ENCODE results near the gene ZNF207.
A peak's percentile ranks its signal among the peaks of the same experiment; 100 is the strongest.
"Not testable (repeated sequence)": the region's sequence is repeated elsewhere in the genome, so short reads cannot be mapped to it uniquely, and the experiment has no call there.

Gene ZNF207

DNA sequence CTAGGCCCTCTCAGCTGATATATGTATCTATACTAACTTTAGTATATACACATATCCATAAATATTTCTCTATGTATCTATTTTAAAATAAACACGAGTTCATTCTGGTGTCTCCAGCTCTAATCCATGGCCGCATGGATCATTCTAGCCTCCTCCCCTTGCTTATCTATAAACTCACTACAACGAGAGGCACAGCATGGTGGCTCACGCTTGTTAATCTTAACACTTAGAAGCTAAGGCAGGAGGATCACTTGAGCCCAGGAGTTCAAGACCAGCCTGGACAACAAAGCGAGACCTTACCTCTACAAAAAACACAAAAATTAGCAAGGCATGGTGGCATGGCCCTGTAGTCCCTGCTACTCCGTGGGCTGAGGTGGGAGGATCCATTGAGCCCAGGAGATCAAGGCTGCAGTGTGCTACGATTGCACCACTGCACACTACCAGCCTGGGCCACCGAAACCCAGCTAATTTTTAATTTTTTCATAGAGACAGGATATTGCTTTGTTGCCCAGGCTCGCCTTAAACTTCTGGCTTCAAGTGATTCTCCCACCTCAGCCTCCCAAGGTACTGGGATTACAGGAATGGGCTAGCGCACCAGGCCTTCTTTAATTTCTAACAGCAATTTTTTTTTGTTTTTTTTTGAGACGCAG is 3.9 kb upstream of the ZNF207 start:
- no peak for DNase-seq (ENCODE audit: low spot score)
- CTCF ChIA-PET, result no interaction called here
- H3K27ac ChIP-seq, result 0 out of 2 replicates have a peak overlapping the region, but pooled peaks have one; percentile 27
- POLR2A ChIA-PET (ENCODE audit: low non-redundant PET), result no interaction called here
- TF ChIP-seq CTCF (conservative IDR thresholded peaks at IDR 0.05; ENCODE audit: low read depth), result no peak

GRCh38 chr17:32348483-32348800 is 1.5 kb upstream of the ZNF207 start:
- CTCF ChIA-PET, result no interaction called here
- POLR2A ChIA-PET (ENCODE audit: low non-redundant PET), result no interaction called here
- no peak for DNase-seq (ENCODE audit: low spot score)
- no peak for TF ChIP-seq CTCF (conservative IDR thresholded peaks at IDR 0.05; ENCODE audit: low read depth)
- peak overlapping the region; percentile 90; the same call in 1 of the 2 replicates for H3K27ac ChIP-seq

GRCh38 chr17:32349503-32349853 is 479 bp upstream of the ZNF207 start:
- peak overlapping the region; percentile 90 for H3K27ac ChIP-seq
- no peak for TF ChIP-seq CTCF (conservative IDR thresholded peaks at IDR 0.05; ENCODE audit: low read depth)
- POLR2A ChIA-PET (ENCODE audit: low non-redundant PET), result no interaction called here
- no peak for DNase-seq (ENCODE audit: low spot score)
- CTCF ChIA-PET, result no interaction called here

DNA sequence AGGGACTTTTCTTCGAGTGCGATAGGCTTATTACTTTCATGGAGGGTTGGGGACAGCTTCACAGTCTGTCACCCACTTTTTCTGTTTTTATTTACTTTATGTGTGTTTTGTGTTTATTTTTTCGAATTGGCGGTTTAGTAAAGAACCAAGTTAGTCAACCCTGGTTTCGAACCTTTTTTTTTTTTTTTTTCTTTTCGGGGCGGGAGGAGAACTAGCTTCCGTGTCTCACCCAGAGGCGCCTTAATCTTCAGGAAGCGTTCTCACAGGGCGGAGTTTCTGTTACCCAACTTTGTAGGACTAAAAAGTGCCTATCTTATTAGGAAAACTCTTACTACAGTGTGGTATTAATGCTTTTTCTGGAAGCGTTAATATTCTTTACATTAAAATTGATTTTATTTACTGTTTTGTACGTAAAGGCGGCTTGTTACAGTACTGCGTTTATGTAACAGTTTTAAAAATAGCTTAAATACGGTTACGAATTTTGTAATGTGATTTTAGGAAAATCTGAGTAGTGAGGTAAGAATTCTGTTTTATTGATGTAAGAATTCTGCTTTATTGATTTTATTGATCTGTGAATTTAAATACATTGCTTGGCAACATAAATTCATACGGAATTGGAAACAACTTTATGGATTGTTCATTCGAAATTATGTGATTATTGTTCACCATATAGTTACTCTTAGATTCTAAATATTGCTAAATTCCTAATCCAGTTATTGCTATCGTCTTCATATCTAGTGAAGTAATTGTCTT is 885 bp downstream of the ZNF207 start:
- ChIA-PET POLR2A (ENCODE audit: low non-redundant PET) (interaction anchor here (0.5 kb wide), 1 partner anchor 114 kb away, joined by 10 read pairs; no protein-coding TSS in a partner anchor), CTCF (interaction anchor here (0.8 kb wide), 1 partner anchor 15 kb away, joined by 3 read pairs; no protein-coding TSS in a partner anchor)
- TF ChIP-seq CTCF (conservative IDR thresholded peaks at IDR 0.05; ENCODE audit: low read depth), result no peak
- DNase-seq (ENCODE audit: low spot score), result no peak
- H3K27ac ChIP-seq, result peak overlapping the region; percentile 90

GRCh38 chr17:32352734-32353133 is 2.8 kb downstream of the ZNF207 start:
- CTCF ChIA-PET; DNase-seq (ENCODE audit: low spot score); POLR2A ChIA-PET (ENCODE audit: low non-redundant PET): not testable (repeated sequence)
- peak overlapping the region; percentile 42 for H3K27ac ChIP-seq

DNA sequence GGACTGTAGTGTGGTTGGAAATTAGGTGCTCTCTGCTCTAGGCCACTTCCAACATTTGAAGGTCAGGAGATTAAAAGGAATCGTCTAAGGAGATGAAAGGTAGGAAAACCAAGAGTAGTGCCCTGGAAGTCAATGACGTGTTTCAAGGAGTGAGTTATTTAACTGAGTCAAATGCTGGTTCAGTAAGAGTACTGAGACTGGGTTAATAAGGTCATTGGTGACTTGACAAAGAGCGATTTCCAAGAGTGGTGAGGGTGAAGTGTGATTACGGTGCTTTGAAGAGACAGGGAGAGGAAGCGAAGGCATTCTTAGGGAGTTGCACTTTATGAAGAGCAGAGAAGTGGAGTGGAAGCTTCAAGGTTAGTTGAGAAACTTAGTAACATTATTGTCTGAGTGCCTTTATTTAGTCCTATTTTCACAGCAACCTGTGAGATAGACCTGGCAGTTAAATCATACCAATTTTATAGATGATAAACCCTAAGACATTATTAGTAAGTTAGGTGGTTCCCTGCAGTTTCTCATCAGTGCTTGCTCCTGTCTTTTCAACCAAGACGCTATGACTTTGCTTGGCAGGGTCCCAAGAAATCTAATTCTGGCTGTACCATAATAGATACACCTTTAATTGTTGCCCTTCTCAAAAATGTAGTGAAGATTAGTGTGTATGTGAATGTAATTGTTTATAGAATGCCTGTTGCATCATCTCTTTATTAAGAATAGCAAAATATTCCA is 5.9 kb downstream of the ZNF207 start:
- CTCF ChIA-PET, result no interaction called here
- DNase-seq (ENCODE audit: low spot score), result no peak
- no peak overlapping the region for H3K27ac ChIP-seq

More for the DNA sequence above, 5.9 kb downstream of the ZNF207 start:
- POLR2A ChIA-PET (ENCODE audit: low non-redundant PET), result no interaction called here
- no peak for TF ChIP-seq CTCF (conservative IDR thresholded peaks at IDR 0.05; ENCODE audit: low read depth)
